ENCODE results near the gene PLA2R1.
A peak's percentile ranks its signal among the peaks of the same experiment; 100 is the strongest.

PLA2R1 gene

GRCh38 chr2:160087854-160088745 lies 25.7 kb upstream of the PLA2R1 start:
- no peak overlapping the region for H3K27ac ChIP-seq
- no peaks in the 10 kb centered on the region for H3K27me3 ChIP-seq (replicated peaks)
- TF ChIP-seq CTCF (IDR thresholded peaks at IDR 0.05; ENCODE audit: low read depth, low read length, missing control alignments) = peak; percentile 38
- no peak overlapping the region for H3K4me3 ChIP-seq (ENCODE audit: low read depth, low read length)
- in situ Hi-C loops (cut with HindIII; ENCODE audit: low pct_ligation_motif_present, low sequenced_read_pairs) = no loop called here
- no peaks in the 10 kb centered on the region for H3K36me3 ChIP-seq (replicated peaks)
- no peak for DNase-seq

GRCh38 chr2:160085662-160086061 lies 23.2 kb upstream of the PLA2R1 start:
- no peaks in the 10 kb centered on the region for H3K27me3 ChIP-seq (replicated peaks)
- no peak overlapping the region for H3K4me3 ChIP-seq (ENCODE audit: low read depth, low read length)
- no peak for DNase-seq
- peak; percentile 37 for TF ChIP-seq CTCF (IDR thresholded peaks at IDR 0.05; ENCODE audit: low read depth, low read length, missing control alignments)
- in situ Hi-C loops (cut with HindIII; ENCODE audit: low pct_ligation_motif_present, low sequenced_read_pairs) = no loop called here
- H3K36me3 ChIP-seq (replicated peaks) = no peaks in the 10 kb centered on the region
- H3K27ac ChIP-seq = no peak overlapping the region

GRCh38 chr2:160077912-160078810 lies 15.7 kb upstream of the PLA2R1 start:
- Histone ChIP-seq H3K36me3 (replicated peaks) (no peaks in the 10 kb centered on the region), H3K27ac (no peak overlapping the region), H3K27me3 (replicated peaks) (no peaks in the 10 kb centered on the region), H3K4me3 (ENCODE audit: low read depth, low read length) (no peak overlapping the region)
- in situ Hi-C loops (cut with HindIII; ENCODE audit: low pct_ligation_motif_present, low sequenced_read_pairs) = no loop called here
- no peak for DNase-seq
- no peak for TF ChIP-seq CTCF (IDR thresholded peaks at IDR 0.05; ENCODE audit: low read depth, low read length, missing control alignments)

- Histone ChIP-seq H3K27ac (no peak overlapping the region), H3K4me3 (ENCODE audit: low read depth, low read length) (no peak overlapping the region), H3K27me3 (replicated peaks) (no peaks in the 10 kb centered on the region), H3K36me3 (replicated peaks) (no peaks in the 10 kb centered on the region)
- DNase-seq = no peak
- in situ Hi-C loops (cut with HindIII; ENCODE audit: low pct_ligation_motif_present, low sequenced_read_pairs) = no loop called here
- no peak for TF ChIP-seq CTCF (IDR thresholded peaks at IDR 0.05; ENCODE audit: low read depth, low read length, missing control alignments)
These were observed 14.5 kb upstream of the PLA2R1 start for GRCh38 chr2:160076914-160077313.

- Histone ChIP-seq H3K27ac (no peak overlapping the region), H3K36me3 (replicated peaks) (no peaks in the 10 kb centered on the region), H3K27me3 (replicated peaks) (no peaks in the 10 kb centered on the region), H3K4me3 (ENCODE audit: low read depth, low read length) (no peak overlapping the region)
- no peak for DNase-seq
- no peak for TF ChIP-seq CTCF (IDR thresholded peaks at IDR 0.05; ENCODE audit: low read depth, low read length, missing control alignments)
- in situ Hi-C loops (cut with HindIII; ENCODE audit: low pct_ligation_motif_present, low sequenced_read_pairs) = no loop called here
These were observed 13.8 kb upstream of the PLA2R1 start for GRCh38 chr2:160076241-160076640.

Data from brain microvascular endothelial cell (primary cell).